ENCODE data around the gene HOXA7. TPM values are rescaled to one million over a fixed set of nuclear protein-coding genes. Genes with fewer than 3 reads are reported as not detected.

The HOXA7 gene
- total and polyA plus RNA-seq, 2 donors (not counting 1 experiment from before 2014, with no cell fraction given), result 0.37 TPM; not detected in 1

DNA sequence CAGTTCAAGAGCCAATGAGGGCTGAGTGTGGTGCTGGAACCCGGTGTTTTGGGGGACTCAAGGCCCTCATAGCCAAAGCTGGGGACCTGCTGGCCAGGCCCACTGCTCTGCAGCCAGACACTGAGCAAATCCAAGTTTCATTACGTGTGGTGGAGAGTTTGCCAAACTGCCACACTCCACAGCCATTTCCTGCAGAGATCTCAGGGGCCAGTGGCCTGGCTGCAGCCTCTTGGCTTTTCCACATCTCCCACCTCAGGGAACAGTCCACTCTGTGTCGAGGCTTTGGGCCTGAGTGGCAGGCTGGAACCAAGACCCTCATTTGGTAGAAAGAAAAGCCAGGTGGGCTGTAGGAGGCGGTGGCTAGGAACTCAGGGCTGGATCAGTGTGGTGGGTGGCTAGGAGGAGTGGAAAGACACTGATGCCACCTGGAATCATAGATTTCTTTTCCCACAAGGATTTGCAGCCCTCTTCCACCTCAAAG lies 25.4 kb upstream of the HOXA7 start:
- Mint-ChIP-seq H3K27me3 (peaks cover 66% of the 10 kb centered on the region), H3K27ac (peak overlapping the region; percentile 46), H3K4me3 (no peak overlapping the region), H3K4me1 (peaks cover 28% of the 10 kb centered on the region), H3K9me3 (ENCODE audit: insufficient read depth) (no peaks in the 10 kb centered on the region)
- Histone ChIP-seq H2AFZ (ENCODE audit: insufficient read depth, low read depth, low read length, poor library complexity, severe bottlenecking) (no peak overlapping the region), H3K79me2 (ENCODE audit: control insufficient read depth, insufficient read depth, low read length) (no peaks in the 10 kb centered on the region), H3K4me2 (replicated peaks; ENCODE audit: low read depth, low read length, poor library complexity, severe bottlenecking) (no peak overlapping the region), H3K36me3 (replicated peaks in 1 of 2; ENCODE audit: control extremely low read depth in 1 of 2, control insufficient read depth in 1 of 2, extremely low read depth in 1 of 2, insufficient read depth in 2 of 2, low read length in 1 of 2) (no peaks in the 10 kb centered on the region), H3K27me3 (replicated peaks in 1 of 4; ENCODE audit: control extremely low read depth in 1 of 4, control insufficient read depth in 3 of 4, insufficient read depth in 4 of 4, low read length in 3 of 4) (peaks cover 0 to 94% (median 79%) of the 10 kb centered on the region in 4 experiments), H3K9ac (ENCODE audit: low read length) (no peak overlapping the region), H3K27ac (ENCODE audit: low read length in 2 of 2) (no peak overlapping the region), H3K9me3 (ENCODE audit: control extremely low read depth in 1 of 3, control insufficient read depth in 2 of 3, insufficient read depth in 1 of 3, low read length in 2 of 3) (peaks cover 0 to 58% (median 3%) of the 10 kb centered on the region in 3 donors), H3K4me3 (ENCODE audit: control extremely low read depth in 1 of 5, extremely low read depth in 1 of 5, insufficient read depth in 1 of 5, low read depth in 2 of 5, low read length in 4 of 5) (no peak overlapping the region), H4K20me1 (ENCODE audit: control insufficient read depth, insufficient read depth, low read length, poor library complexity, severe bottlenecking) (no peaks in the 10 kb centered on the region), H3K4me1 (ENCODE audit: control insufficient read depth in 2 of 2, insufficient read depth in 2 of 2, low read length in 2 of 2) (peaks cover 36 to 52% of the 10 kb centered on the region in 2 donors)
- ATAC-seq (ENCODE audit: low read depth) (no peak), DNase-seq (no peak)
- ChIA-PET POLR2A (no interaction called here), CTCF (interaction anchor here (1.1 to 1.8 kb wide), 3 partner anchors 9 to 1289 kb away, joined by 3 to 5 read pairs (median 3); no protein-coding TSS in a partner anchor)
- TF ChIP-seq, protein P1, sequence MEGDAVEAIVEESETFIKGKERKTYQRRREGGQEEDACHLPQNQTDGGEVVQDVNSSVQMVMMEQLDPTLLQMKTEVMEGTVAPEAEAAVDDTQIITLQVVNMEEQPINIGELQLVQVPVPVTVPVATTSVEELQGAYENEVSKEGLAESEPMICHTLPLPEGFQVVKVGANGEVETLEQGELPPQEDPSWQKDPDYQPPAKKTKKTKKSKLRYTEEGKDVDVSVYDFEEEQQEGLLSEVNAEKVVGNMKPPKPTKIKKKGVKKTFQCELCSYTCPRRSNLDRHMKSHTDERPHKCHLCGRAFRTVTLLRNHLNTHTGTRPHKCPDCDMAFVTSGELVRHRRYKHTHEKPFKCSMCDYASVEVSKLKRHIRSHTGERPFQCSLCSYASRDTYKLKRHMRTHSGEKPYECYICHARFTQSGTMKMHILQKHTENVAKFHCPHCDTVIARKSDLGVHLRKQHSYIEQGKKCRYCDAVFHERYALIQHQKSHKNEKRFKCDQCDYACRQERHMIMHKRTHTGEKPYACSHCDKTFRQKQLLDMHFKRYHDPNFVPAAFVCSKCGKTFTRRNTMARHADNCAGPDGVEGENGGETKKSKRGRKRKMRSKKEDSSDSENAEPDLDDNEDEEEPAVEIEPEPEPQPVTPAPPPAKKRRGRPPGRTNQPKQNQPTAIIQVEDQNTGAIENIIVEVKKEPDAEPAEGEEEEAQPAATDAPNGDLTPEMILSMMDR (IDR thresholded peaks at IDR 0.05), result no peak
- no peak for TF ChIP-seq EZH2 (IDR thresholded peaks at IDR 0.05; ENCODE audit: borderline replicate concordance, insufficient read depth, low read depth, low read length, poor library complexity, severe bottlenecking)
- 80% methylated on average over 2 of the region's 4 CpGs for WGBS (ENCODE audit: insufficient coverage)
- intact Hi-C loops (cut with micrococcal nuclease), result no loop called here

Measured in B cell (primary cell).